Effector CD8-positive, alpha-beta T cell (primary cell): ENCODE results near the gene ELOVL1.
"Not testable (repeated sequence)": the region's sequence is repeated elsewhere in the genome, so short reads cannot be mapped to it uniquely, and the experiment has no call there.

Source experiments
- DNase-seq: peaks from one replicate; lab custom pipeline; 2025; lab: John Stamatoyannopoulos, UW
- total RNA-seq, 4 experiments: gene quantifications; one replicate each; lab custom pipeline; 2026; lab: John Stamatoyannopoulos, UW

Gene ELOVL1
- 50.0 to 69.0 (median 51.3) reads per million in 4 experiments for total RNA-seq

DNA sequence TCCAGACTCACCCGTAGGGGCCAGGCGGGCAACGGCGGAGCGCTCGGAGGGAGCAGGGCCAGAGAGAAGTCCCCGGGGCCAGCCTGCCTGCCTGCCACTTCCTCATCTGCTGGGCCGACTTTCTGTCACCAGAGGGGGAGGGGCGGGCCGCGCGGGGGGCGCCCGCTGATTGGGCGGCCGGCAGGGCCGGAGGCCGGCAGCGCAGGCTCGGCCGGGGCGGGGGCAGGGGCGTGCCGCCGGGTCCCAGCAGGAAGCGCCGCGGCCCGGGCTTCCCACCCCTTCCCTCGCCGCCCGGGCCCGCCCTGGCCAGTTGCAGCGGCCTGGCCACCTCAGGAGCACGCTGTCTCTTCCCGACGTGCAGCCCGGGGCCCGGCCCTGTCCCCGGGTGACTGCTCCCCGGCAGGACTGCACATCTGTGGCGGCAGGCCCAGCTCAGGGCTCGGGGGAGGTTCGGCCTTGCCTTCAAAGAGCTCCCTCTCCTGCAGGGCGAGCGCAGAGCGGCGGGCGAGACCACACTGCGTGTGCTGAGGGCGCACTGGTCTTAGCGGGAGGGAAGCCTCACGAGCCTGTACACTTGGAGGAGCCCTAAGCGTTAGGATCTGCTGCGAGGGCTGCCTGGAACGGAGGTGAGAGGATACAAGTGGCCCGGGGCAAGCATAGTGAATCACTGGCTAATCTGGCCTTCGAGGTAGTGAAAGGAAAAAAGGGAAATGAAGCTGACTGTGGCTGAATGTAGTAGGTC, at the start of gene ELOVL1:
TSS of gene ELOVL1 (minus strand) at position 108 of the 742 bp plus-strand sequence. CDS start 2,402 bp downstream, outside the sequence.
- peak; percentile 66 for DNase-seq

DNA sequence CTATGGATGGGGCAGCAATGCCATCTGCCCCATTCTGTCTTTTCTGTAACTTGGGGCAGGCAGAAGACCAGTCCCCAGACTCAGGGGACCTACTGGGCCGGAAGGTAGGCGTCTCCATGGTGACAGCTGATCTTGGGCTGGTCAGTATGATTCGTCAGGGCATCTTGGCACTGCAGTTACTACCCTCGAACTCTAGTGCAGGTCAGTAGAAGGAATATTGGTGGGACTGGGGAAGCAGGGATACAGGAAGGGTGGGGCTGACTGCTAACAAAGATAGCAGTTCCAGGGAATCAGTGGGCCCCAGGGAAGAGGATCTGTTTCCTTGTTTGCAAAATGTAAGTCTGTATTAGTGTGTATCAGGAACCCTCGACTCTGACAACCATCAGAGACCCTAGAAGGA, 48.1 kb upstream of the ELOVL1 start:
- no peak for DNase-seq

DNA sequence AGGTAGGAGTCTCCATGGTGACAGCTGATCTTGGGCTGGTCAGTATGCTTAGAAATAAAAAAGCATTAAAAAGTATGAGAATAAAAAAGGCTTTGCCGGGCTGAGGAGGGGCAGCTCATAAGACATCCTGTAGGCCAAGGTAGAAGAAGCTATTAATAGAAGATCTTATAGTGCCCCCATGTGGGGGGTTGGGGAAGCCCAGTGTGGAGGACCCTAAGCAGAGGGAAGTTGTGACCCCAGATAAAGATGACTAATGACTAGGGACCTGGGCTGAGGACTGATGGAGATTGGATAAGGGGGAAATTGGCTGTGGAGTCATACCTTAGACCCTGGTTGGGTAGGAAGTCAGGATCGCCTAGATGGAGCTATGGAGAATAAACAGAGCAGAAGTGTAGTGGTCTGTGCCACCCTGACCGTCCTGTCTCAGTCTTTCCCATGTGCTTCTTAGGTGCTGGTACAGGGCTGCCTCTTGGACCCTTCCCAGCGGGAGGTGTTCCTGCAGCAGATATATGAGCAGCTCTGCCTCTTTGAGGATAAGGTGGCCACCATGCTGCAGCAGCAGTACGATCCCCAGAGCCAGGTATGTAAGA, 46.9 kb upstream of the ELOVL1 start:
- DNase-seq, result peak; percentile 58

DNA sequence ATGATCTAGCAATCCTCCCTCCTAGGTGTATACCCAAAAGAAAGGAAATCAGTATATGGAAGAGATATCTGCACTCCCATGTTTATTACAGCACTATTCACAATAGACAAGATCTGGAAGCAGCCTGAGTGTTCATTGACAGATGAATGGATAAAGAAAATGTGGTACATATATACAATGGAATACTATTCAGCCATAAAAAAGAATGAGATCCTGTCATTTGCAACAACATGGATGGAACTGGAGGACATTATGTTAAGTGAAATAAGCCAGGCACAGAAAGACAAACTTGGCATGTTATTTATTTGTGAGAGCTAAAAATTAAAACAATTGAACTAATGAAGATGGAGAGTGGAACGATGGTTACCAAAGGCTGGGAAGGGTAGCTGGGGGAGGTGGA, 45.6 kb upstream of the ELOVL1 start:
- DNase-seq, result not testable (repeated sequence)

DNA sequence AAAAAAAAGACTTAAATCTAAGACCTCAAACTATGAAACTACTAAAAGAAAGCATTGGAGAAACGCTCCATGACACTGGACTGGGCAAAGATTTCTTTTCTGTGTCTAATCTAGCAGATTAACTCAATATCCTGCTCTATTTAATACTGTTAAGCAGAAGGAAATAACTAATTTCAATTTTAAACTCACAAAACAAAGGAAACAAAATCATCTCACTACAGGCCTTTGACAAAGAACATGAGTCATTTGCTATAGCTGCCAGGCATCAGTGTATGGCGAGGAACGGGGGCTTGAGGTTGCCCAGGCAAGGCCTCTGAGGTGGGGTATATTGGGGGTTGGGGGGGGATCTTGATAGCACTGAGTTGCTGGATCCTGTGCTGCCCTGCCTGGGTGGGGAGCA, 42.8 kb upstream of the ELOVL1 start:
- DNase-seq, result no peak

DNA sequence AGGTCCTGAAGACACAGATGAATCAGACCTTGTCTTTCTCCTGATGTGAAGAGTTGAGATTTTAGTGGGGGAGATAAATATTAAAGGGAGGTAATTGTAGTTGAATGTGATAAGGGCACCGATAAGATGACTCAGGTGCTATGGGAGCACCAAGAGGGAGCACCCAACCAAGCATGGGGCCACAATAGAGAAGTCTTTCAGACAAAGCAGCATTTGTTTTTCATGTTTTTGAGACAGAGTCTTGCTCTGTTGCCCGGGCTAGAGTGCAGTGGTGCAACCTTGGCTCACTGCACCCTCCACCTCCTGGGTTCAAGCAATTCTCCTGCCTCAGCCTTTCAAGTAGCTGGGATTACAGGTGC, 38.0 kb upstream of the ELOVL1 start:
- DNase-seq, result no peak

DNA sequence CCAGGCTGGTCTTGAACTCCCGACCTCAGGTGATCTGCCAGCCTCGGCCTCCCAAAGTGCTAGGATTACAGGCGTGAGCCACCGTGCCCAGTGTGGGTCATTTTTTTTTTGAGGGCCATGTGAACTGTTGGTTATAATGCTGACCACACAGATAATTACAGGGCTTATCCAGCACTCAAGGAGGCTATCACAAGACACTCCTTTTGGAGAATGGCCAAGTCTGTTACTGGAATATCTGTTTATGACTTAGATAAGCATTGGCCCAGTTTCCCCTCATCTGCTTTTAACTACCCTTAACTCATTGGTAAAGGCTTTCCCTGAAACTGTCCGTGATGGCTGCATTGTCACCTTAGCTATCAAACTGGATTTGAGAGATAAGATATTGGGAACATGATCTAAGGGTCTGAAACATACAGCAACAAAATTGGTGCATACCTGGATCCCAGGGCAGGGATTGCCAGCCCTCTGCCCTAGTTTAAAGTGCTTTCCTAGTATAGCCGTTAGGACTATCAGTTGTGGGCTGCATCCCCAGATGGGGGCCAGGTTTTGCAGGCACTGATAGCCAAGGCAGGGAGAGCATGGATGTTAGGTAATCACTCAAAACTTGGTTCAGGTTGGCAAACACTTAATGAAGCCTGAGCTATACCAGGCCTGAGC, 37.5 kb upstream of the ELOVL1 start:
- no peak for DNase-seq

DNA sequence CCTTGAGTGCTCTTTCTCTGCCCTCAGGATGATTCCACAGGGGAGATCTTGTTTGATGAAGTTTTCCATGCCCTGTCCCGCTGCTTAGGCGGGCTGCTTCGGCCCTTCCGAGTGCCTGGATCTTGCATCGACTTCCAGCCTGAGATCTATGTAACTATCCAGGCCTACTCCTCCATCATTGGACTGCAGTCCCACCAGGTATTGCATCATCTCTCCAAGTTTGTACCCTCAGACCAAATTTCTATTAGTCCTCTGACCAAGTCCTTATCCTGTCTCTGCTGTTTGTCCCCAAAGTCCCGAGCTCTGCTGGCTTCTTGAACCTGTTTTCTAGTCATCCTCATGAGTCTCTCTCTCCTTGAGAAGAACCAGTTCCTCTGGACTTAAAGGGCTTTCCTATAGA, 36.5 kb upstream of the ELOVL1 start:
- no peak for DNase-seq

DNA sequence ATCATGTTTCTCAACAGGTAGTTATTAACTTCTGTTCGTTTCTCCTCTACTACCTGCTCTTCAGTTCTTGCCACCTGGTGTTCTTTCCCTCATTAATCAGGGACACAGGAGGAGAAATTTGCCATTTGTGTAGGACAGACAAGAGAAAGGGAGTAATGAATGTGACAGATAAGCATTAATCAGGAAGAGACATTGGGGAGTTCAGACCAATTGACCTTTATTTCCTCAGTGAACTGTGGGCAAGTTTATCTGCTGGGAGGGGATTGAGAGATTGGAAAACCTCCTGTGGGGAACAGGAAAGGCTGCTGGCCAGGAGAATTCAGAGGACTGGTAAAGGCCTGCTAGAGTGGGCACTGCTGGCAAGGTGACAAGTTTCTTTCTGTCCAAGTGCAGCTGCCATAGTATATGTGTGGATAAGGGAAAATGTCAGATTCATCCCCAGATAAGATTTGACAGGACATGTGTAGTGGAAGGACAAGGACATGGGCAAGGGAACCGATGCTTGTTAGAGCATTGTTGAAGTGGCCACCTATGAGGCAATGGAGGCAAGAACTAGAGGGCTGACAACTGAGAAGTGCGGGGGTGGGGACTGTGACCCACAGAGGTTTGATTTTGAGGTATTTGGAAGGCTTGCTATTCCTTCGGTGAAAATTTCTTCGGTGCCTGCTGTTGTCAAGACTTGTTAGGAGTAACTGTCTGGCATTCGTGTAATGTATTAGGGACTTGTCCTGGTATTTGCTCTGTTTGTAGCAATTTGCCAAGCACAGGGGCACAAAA, 34.5 kb upstream of the ELOVL1 start:
- DNase-seq, result no peak

DNA sequence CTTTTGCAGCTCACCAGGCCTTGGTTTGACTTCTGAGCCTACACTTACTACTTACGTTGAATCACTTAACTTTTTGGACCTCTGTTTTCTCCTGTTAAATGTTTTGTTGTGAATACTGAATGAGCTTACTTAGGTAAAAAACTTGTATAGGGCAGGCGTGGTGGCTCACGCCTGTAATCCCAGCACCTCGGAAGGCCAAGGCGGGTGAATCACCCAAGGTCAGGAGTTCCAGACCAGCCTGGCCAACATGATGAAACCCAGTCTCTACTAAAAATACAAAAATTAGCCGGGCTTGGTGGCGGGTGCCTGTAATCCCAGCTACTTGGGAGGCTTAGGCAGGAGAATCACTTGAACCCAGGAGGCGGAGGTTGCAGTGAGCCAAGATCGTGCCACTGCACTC, 32.6 kb upstream of the ELOVL1 start:
- DNase-seq, result not testable (repeated sequence)

DNA sequence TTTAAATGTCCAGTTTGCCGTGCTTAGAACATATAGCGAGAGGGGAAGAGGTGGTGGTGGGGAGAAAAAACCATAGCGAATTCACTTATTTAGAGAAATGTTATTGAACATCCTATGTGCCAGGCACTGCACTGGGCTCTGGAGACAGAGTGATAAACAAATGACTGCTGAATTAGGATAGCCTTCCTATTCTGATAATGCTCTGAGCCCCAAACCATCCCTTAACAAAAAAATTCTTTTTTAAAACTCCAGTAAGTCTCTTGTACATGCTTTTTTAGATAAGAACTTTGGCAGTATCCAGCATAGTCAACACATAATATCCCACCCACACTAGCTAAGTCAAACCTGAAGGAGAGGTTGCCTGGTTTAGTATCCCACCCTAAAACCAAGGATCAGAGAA, 30.4 kb upstream of the ELOVL1 start:
- DNase-seq, result no peak

DNA sequence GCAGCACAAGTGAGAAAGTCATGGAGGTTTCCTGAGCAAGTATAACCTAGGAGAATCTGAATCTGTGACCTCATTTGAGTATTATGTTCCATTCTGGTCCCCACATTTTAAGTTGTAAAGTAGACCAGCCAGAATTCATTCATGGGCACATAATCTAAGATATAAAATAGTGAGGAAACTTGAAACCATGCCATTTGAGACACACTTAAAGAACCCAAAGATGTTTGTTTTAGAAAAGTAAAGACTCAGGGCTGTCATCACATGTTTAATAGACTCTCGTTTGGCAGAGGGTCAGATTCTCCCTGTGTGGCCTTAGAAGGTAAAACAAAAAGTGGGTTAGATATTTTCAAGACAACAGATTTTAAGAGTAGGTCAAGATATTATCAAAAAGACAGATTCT, 28.2 kb upstream of the ELOVL1 start:
- DNase-seq, result no peak

DNA sequence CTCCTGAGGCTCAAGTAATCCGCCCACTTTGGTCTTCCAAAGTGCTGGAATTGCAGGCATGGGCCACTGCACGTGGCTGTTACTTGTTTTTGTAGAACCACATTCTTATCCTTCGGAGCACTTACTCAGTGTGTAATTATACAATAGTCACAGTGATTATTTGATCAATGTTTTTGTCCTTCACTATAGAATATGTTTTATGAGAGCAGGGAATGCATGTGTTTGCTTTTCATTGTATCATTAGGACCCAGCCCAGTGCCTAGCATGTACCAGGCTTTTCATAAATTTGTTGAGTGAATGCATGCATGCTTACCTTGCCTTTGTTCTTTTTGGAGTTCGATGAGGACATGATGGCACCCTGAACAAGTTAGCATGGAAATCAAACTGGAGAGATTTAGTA, 27.7 kb upstream of the ELOVL1 start:
- DNase-seq, result no peak

DNA sequence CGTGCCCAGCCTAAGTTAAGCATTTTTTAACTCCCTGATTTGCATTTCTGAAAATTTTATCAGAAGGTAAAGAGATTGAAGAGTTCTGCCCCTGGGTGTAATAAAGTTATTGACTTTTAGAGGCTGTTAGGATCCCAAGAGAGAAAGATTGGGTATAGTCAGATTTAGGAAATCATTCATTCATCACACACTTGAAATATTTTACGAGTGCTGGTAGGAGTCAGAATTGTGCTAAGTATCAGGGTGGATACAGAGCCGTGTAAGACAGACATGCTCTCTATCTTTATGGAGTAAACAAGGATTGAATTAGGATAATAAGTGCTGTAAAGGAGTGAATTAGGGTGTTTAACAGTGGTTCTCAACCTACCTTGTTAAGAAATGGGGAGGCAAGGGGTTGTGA, 24.9 kb upstream of the ELOVL1 start:
- DNase-seq, result no peak

DNA sequence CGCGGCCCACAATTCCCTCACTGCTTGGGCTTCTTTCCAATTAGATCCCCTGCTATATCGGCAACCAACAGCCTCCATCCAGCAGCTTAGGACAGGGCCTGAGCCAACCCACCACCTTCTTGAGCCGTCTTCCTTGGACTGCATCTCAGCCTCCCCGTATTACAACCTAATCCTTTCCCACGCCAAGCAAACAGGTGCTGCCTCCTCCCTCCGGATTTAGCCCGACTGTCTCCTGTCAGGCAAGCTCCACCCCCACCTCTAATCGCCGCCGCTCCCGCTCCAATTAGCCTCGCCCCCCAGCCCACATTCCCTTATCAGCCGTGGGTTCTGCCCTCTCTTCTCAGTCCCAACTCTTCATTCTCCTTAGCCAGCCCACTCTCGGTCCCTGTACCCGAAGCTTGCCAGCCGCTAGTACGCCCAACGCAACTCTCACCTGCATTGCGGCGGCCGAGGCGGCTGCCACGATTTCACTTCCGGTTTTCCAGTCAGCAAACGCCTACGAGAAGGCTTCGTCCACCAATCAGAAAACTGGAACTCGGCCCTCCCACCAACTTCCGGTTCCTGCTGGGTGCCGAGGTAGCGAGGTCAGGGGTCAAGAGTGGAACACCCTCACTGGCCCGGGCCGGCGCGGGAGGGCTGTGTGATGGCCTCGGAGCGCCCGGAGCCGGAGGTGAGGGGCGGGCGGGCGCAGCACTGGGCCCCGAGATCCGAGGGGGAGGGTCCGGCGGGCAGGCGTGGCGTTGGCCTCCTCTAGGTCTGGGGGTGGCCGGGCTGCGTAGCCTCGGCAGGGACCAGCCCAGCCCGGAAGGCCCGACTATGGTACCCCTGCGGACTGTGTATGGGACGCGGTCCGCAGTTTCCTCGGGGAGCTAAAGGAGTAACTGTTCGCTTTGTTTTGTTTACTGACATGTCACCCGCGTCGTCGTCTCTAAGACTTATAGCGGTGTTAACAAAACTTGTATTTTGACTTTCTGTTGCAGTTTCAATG, 21.8 kb upstream of the ELOVL1 start, which contains the start of the genes MED8 and SZT2:
TSS of gene MED8 (minus strand) at position 475 of the 988 bp plus-strand sequence. CDS start at position 439, 36 bp downstream.
TSS of gene SZT2 (plus strand) at position 574 of the 988 bp plus-strand sequence. CDS start at position 644, 70 bp downstream.
- peak; percentile 87 for DNase-seq

DNA sequence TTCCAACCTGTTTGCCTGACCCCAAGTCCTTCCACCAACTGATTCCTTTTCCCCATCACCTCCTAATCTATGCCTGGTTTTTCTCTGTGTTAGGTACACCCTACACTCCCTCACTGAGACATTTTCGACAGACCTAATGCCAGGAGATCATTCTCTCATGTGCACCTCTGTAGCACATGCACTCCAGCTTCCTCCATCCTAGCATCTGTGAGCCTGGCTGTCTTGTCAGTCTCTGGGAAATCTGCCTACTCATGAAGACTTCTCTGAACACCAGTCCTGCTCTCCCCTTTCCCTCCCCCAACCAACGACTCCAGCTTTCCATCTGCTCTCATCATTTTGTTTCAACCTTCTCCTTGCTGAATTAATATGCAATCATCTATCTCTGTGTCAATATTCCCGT, 20.8 kb upstream of the ELOVL1 start:
- no peak for DNase-seq

DNA sequence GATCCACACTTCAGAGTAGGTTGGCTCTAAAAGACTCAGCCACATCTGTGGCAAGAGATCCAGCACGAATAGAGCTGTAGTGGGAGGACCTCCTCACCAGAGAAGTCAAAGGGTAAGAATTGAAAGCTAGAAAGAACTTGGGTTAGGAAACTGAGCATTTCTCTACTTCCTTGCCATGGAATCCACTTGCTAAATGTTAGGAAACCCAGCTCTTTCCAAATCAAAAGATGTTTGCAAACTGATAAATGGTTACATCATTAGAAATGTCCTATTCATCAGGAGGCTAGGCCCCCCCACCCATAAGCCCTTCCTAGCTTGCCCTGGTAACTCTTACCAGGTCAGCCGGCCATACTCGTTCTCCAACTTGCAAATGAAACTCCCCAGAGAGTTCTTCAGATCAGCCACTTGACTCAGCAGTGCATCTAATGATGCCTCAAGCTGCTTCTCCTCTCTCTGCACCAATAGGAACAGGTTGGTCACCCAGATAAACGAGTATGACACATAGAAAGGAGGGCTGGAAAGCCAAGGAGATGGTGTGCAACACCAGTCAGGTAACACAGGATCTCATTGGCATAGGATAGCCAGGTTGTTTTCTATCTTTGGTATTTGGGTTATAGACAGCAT, 20.3 kb upstream of the ELOVL1 start:
- no peak for DNase-seq

DNA sequence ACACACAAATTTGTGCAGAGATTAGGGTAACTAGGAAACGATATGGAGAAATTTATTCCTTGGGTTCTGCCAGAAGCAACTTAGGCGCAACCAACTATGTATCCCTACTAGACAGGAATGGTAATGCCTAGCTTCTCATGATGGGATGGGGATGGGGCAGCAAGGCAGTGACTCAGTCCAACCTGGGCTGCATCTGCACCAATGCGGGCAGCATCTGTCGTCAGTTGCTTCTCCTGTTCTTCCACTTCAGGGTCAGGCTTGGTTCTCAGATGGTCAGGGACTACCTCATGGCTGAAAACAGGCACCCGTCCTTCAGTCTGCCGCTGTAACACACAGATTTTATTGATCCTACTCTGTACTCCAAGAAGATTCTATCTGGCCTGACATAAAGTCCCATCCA, 18.9 kb upstream of the ELOVL1 start:
- no peak for DNase-seq

DNA sequence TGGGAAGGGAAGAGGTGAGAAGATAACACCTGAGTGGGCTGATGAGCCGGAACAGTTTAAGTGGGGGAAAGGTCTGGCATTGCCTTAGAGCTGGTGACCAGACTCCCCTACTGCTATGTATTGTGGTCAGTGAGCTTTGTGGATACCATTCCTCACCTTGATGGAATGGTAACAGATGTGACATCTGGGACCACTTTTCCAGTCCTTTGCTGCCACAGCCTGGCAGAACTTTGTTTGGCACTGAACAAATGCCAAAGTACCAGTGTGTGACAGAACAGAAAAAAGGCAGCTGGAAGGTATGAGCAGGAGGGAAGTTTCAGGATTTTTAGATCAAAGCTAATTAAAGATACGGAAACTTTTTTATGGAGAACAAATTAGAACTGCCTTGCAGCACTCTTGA, 15.6 kb upstream of the ELOVL1 start:
- DNase-seq, result no peak

DNA sequence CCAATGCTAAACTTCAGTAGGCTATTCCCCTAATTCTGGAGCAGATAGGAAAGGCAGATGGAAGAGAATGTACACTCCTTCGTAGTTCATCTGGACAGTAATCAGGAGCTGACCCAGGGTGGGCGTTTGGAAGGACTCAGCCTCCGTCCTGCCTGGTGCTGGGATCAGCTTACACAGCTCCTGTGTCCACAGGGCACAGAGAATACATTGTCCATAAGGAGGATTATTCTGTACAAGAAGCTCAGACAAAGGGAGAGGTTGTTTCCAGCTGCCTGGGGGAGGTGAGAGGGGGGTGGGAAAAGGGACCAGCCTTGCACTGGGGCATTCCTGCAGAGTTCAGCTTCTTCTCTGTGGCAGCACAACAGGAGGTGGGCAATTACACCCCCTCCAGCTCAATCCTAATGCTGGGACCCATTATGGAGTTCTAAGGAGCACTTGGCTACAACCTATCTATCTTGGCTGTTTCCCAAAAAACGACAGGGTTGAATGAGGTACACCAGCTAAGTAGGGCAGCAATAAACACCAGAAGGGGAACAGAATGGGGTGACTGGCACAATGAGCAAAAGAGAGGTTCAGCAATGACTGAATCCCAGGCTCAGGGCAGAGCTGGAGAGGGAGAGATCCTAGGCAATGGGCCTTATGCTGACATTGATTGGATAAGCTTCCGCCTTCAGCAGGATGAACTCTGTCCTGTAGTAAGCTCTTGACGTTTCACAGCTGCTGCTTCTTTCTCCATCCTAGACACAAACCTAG, 14.4 kb upstream of the ELOVL1 start:
- no peak for DNase-seq
